SU-DHL-6 (cell line): ENCODE data around the gene WASL.

Experiments
- H2AFZ ChIP-seq: fragments of 200-600 bp; sonication (generic); 2 replicates; pipeline ENCODE4 v1.6.1; 2014; ENCODE audit warnings: low read depth, mild to moderate bottlenecking, moderate library complexity, mixed read lengths, antibody characterized with exemption, low read length; ENCODE audit not compliant: severe bottlenecking
- H3F3A ChIP-seq: fragments of 200-600 bp; shearing (Covaris generic); 2 replicates; pipeline ENCODE4 v1.6.0; 2016; ENCODE audit warnings: antibody characterized with exemption, mild to moderate bottlenecking; ENCODE audit not compliant: insufficient read depth
- H3K27ac ChIP-seq: fragments of 200-600 bp; sonication (generic); 2 replicates; pipeline ENCODE4 v1.5.1; 2016; ENCODE audit warnings: low read depth, mild to moderate bottlenecking, low read length, moderate library complexity, mixed read lengths
- H3K27me3 ChIP-seq: fragments of 200-600 bp; sonication (generic), shearing (Covaris generic); 2 replicates; pipeline ENCODE4 v1.6.0; 2014; ENCODE audit warnings: mild to moderate bottlenecking, low read length
- H3K36me3 ChIP-seq: fragments of 200-600 bp; sonication (generic); 2 replicates; pipeline ENCODE4 v1.6.1; 2014; ENCODE audit warnings: mild to moderate bottlenecking, low read length, mixed read lengths
- H3K4me2 ChIP-seq: fragments of 300-600, 200-600 bp; shearing (Covaris generic), sonication (generic); 2 replicates; pipeline ENCODE4 v1.6.0; 2014; ENCODE audit warnings: low read length, low read depth, mild to moderate bottlenecking; ENCODE audit not compliant: poor library complexity, severe bottlenecking
- H3K4me3 ChIP-seq: fragments of 200-600 bp; sonication (generic); 2 replicates; pipeline ENCODE4 v1.5.1; 2014; ENCODE audit warnings: antibody characterized with exemption, low read length, mild to moderate bottlenecking, mixed read lengths; ENCODE audit not compliant: insufficient read depth, poor library complexity, severe bottlenecking
- H3K79me2 ChIP-seq: fragments of 200-600 bp; sonication (generic); 2 replicates; pipeline ENCODE4 v1.6.1; 2014; ENCODE audit warnings: mild to moderate bottlenecking, low read length, moderate library complexity; ENCODE audit not compliant: insufficient read depth
- H3K9ac ChIP-seq: fragments of 200-600 bp; sonication (generic); 2 replicates; pipeline ENCODE4 v1.7.0; 2014; ENCODE audit warnings: mild to moderate bottlenecking, low read length
- H3K9me2 ChIP-seq: fragments of 200-600 bp; sonication (generic); replicated peaks from 2 replicates; pipeline ENCODE4 v1.6.1; 2014; ENCODE audit warnings: low read length; ENCODE audit not compliant: insufficient read depth
- H3K9me3 ChIP-seq: fragments of 200-600 bp; sonication (generic); 2 replicates; pipeline ENCODE4 v1.6.1; 2014; ENCODE audit warnings: low read length, mixed read lengths; ENCODE audit not compliant: insufficient read depth
- H4K20me1 ChIP-seq: fragments of 200-600 bp; sonication (generic); 2 replicates; pipeline ENCODE4 v1.6.1; 2014; ENCODE audit warnings: low read depth, mild to moderate bottlenecking, antibody characterized with exemption, low read length, moderate library complexity, mixed read lengths
- EZH2phosphoT487 ChIP-seq: fragments of 200-600 bp; sonication (generic), shearing (Covaris generic); conservative IDR thresholded peaks from 2 replicates; pipeline ENCODE4 v1.6.1; 2018; ENCODE audit warnings: mild to moderate bottlenecking, antibody characterized with exemption, low read length, moderate library complexity, mixed read lengths
- TF ChIP-seq, protein P1 (sequence below): fragments of 200-600 bp; sonication (generic); IDR thresholded peaks from one replicate; pipeline ENCODE4 v1.5.1; 2017; ENCODE audit warnings: antibody characterized with exemption, mild to moderate bottlenecking, low read length, moderate library complexity; ENCODE audit not compliant: insufficient read depth, poor library complexity, severe bottlenecking

The WASL gene

GRCh38 chr7:123772652-123773051, 23.8 kb upstream of the WASL start:
- no peaks in the 10 kb centered on the region for H3K9me3 ChIP-seq
- H3K27ac ChIP-seq: no peak overlapping the region
- no peaks in the 10 kb centered on the region for H3K27me3 ChIP-seq
- no peaks in the 10 kb centered on the region for H4K20me1 ChIP-seq
- H3K9me2 ChIP-seq: no peaks in the 10 kb centered on the region
- H3F3A ChIP-seq: no peaks in the 10 kb centered on the region
- no peak overlapping the region for H3K9ac ChIP-seq
- TF ChIP-seq, protein P1, sequence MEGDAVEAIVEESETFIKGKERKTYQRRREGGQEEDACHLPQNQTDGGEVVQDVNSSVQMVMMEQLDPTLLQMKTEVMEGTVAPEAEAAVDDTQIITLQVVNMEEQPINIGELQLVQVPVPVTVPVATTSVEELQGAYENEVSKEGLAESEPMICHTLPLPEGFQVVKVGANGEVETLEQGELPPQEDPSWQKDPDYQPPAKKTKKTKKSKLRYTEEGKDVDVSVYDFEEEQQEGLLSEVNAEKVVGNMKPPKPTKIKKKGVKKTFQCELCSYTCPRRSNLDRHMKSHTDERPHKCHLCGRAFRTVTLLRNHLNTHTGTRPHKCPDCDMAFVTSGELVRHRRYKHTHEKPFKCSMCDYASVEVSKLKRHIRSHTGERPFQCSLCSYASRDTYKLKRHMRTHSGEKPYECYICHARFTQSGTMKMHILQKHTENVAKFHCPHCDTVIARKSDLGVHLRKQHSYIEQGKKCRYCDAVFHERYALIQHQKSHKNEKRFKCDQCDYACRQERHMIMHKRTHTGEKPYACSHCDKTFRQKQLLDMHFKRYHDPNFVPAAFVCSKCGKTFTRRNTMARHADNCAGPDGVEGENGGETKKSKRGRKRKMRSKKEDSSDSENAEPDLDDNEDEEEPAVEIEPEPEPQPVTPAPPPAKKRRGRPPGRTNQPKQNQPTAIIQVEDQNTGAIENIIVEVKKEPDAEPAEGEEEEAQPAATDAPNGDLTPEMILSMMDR: no peak
- TF ChIP-seq EZH2phosphoT487: no peak
- H2AFZ ChIP-seq: no peak overlapping the region
- no peak overlapping the region for H3K4me3 ChIP-seq
- H3K4me2 ChIP-seq: no peak overlapping the region
- H3K79me2 ChIP-seq: no peaks in the 10 kb centered on the region
- no peaks in the 10 kb centered on the region for H3K36me3 ChIP-seq

GRCh38 chr7:123771846-123772245, 23.0 kb upstream of the WASL start:
- TF ChIP-seq EZH2phosphoT487: no peak
- TF ChIP-seq, protein P1: no peak
- Histone ChIP-seq H3K27me3 (no peaks in the 10 kb centered on the region), H3K79me2 (no peaks in the 10 kb centered on the region), H3K36me3 (no peaks in the 10 kb centered on the region), H2AFZ (no peak overlapping the region), H3K9ac (no peak overlapping the region), H4K20me1 (no peaks in the 10 kb centered on the region), H3K4me3 (no peak overlapping the region), H3F3A (no peaks in the 10 kb centered on the region), H3K27ac (no peak overlapping the region), H3K9me3 (no peaks in the 10 kb centered on the region), H3K9me2 (no peaks in the 10 kb centered on the region), H3K4me2 (no peak overlapping the region)

DNA sequence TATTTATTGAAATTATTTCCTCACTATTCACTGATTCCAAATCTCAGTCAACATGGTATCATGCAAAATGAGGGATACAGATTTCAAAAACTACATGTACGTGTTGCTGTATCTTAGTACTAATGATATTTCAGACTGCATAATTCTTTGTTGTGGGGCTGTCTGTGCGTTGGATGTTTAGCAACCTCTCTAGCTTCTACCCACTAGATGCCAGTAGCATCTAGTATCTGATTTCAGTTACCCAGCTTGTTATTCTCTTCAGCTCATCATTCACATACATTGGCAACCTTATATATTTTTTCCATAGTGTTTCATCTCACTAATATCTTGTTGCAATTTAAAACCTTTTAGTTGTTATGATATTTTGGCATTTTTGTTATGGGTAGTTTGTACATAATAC, 22.5 kb upstream of the WASL start:
- no peak for TF ChIP-seq EZH2phosphoT487
- TF ChIP-seq, protein P1: no peak
- H3K27me3 ChIP-seq: no peaks in the 10 kb centered on the region
- no peaks in the 10 kb centered on the region for H3K36me3 ChIP-seq
- no peak overlapping the region for H3K4me3 ChIP-seq
- H3K9ac ChIP-seq: no peak overlapping the region
- H3K79me2 ChIP-seq: no peaks in the 10 kb centered on the region
- no peak overlapping the region for H2AFZ ChIP-seq
- H3K4me2 ChIP-seq: peak overlapping the region; percentile 39
- H3F3A ChIP-seq: no peaks in the 10 kb centered on the region
- no peaks in the 10 kb centered on the region for H4K20me1 ChIP-seq
- no peak overlapping the region for H3K27ac ChIP-seq
- H3K9me2 ChIP-seq: no peaks in the 10 kb centered on the region
- no peaks in the 10 kb centered on the region for H3K9me3 ChIP-seq
